Measurements from ENCODE around the gene OR52N1. TPM values are rescaled to one million over a fixed set of nuclear protein-coding genes. Genes with fewer than 3 reads are reported as not detected.

OR52N1 gene
- total and polyA plus RNA-seq, 2 of the 4 experiments (the other 2 are of a cell fraction) = not detected

GRCh38 chr11:5833446-5833845, 42.4 kb upstream of the OR52N1 start:
- H4K91ac ChIP-seq (ENCODE audit: insufficient read depth, low read depth, low read length) = no peak overlapping the region
- BruUV-seq (replicated peaks) = no TSS peak
- no peaks in the 10 kb centered on the region for H3K36me3 ChIP-seq (ENCODE audit: control insufficient read depth, insufficient read depth, low read length)
- no peaks in the 10 kb centered on the region for H4K20me1 ChIP-seq (ENCODE audit: insufficient read depth, low read length)
- H3K23ac ChIP-seq (ENCODE audit: low read depth, low read length) = no peak overlapping the region
- no peak overlapping the region for H2BK5ac ChIP-seq (ENCODE audit: low read depth, low read length, poor library complexity, severe bottlenecking)
- H2AK5ac ChIP-seq (ENCODE audit: low read depth, low read length) = no peak overlapping the region
- ChIA-PET CTCF (no interaction called here), POLR2A (ENCODE audit: unreplicated experiment) (no interaction called here)
- no peak overlapping the region for H3K4ac ChIP-seq (ENCODE audit: low read depth, low read length)
- no CpG with 5 or more reads among the region's 2 CpGs for WGBS, 2 experiments (ENCODE audit: extremely low coverage in 2 of 2, insufficient read length in 1 of 2)
- H3K18ac ChIP-seq (ENCODE audit: low read depth, low read length) = no peak overlapping the region
- in situ Hi-C loops (cut with MboI; ENCODE audit: low sequenced_read_pairs) = no loop called here
- H2AFZ ChIP-seq (replicated peaks; ENCODE audit: low read length, poor library complexity) = no peak overlapping the region
- no peaks in the 10 kb centered on the region for H3K9me3 ChIP-seq (ENCODE audit: control insufficient read depth, insufficient read depth, low read length)
- no peak overlapping the region for H3K4me2 ChIP-seq (ENCODE audit: low read depth, low read length)
- H3K56ac ChIP-seq (ENCODE audit: extremely low read depth, insufficient read depth, low read length) = no peak overlapping the region
- no peak for TF ChIP-seq MAZ (IDR thresholded peaks at IDR 0.05; ENCODE audit: borderline replicate concordance, low read depth, low read length)
- TF ChIP-seq RCOR1 (IDR thresholded peaks at IDR 0.05; ENCODE audit: insufficient replicate concordance, low read length) = no peak
- TF ChIP-seq USF2 (IDR thresholded peaks at IDR 0.05; ENCODE audit: low read depth, low read length) = no peak
- TF ChIP-seq RFX5 (IDR thresholded peaks at IDR 0.05; ENCODE audit: low read depth, low read length) = no peak
- TF ChIP-seq BHLHE40 (IDR thresholded peaks at IDR 0.05; ENCODE audit: low read depth, low read length) = no peak
- no peak for TF ChIP-seq ELK1 (IDR thresholded peaks at IDR 0.05; ENCODE audit: borderline replicate concordance, low read depth, low read length)
- no peak for TF ChIP-seq SMC3 (IDR thresholded peaks at IDR 0.05; ENCODE audit: low read depth, low read length)
- no peak for TF ChIP-seq NFE2L2 (IDR thresholded peaks at IDR 0.05; ENCODE audit: low read depth, low read length)
- no peak for TF ChIP-seq POLR2A (IDR thresholded peaks at IDR 0.05; ENCODE audit: low read depth, low read length)
- TF ChIP-seq MAFK (IDR thresholded peaks at IDR 0.05; ENCODE audit: low read depth, low read length) = no peak
- no peak for TF ChIP-seq MXI1 (IDR thresholded peaks at IDR 0.05; ENCODE audit: borderline replicate concordance, low read depth, low read length)
- H3K4me1 ChIP-seq (ENCODE audit: control insufficient read depth, insufficient read depth, low read length) = no peaks in the 10 kb centered on the region
- H4K5ac ChIP-seq (ENCODE audit: low read depth, low read length) = no peak overlapping the region
- intact Hi-C loops (cut with micrococcal nuclease) = no loop called here
- no peaks in the 10 kb centered on the region for H3K79me1 ChIP-seq (ENCODE audit: low read depth in 1 of 2, low read length in 2 of 2)
- H3K4me3 ChIP-seq (ENCODE audit: insufficient read depth, low read depth, low read length) = no peak overlapping the region
- H2BK20ac ChIP-seq (ENCODE audit: low read depth, low read length) = no peak overlapping the region
- no peak overlapping the region for H3K27ac ChIP-seq (ENCODE audit: insufficient read depth, low read length)
- no peak overlapping the region for H3K9ac ChIP-seq (ENCODE audit: low read depth, low read length)
- H3K27me3 ChIP-seq (ENCODE audit: control insufficient read depth, insufficient read depth, low read length) = no peaks in the 10 kb centered on the region
- DNase-seq (no peak), ATAC-seq (ENCODE audit: low read depth) (no peak)
- H2AK9ac ChIP-seq (replicated peaks; ENCODE audit: low read depth, low read length, poor library complexity) = no peak overlapping the region
- dilution Hi-C loops (cut with HindIII; ENCODE audit: low sequenced_read_pairs, unreplicated experiment) = no loop called here
- H3K9me1 ChIP-seq (ENCODE audit: insufficient read depth, low read length) = no peaks in the 10 kb centered on the region
- H3K14ac ChIP-seq (replicated peaks; ENCODE audit: low read depth, low read length) = no peak overlapping the region
- H2BK120ac ChIP-seq (ENCODE audit: low read depth, low read length) = no peak overlapping the region
- no peak overlapping the region for H4K8ac ChIP-seq (ENCODE audit: low read depth in 2 of 2, low read length in 2 of 2)
- no peak overlapping the region for H2BK15ac ChIP-seq (ENCODE audit: low read depth, low read length)
